Skin epidermis (tissue), 12 donors: ENCODE measurements around the gene MAPK13.

Experiments
- H3K27ac ChIP-seq, 21 experiments: fragments of 200-600 bp; sonication (generic) in 11 of 21; one replicate each; pipeline ENCODE4 v1.5.0; 2020; ENCODE audit warnings: mild to moderate bottlenecking in 3 of 21, inconsistent platforms in 2 of 21, moderate library complexity in 2 of 21
- H3K4me3 ChIP-seq, 7 experiments: fragments of 200-600 bp; sonication (generic) in 2 of 7; one replicate each; pipeline ENCODE4 v1.5.0; 2020; ENCODE audit warnings: inconsistent platforms in 2 of 7, mild to moderate bottlenecking in 2 of 7, moderate library complexity in 1 of 7

MAPK13 gene

DNA sequence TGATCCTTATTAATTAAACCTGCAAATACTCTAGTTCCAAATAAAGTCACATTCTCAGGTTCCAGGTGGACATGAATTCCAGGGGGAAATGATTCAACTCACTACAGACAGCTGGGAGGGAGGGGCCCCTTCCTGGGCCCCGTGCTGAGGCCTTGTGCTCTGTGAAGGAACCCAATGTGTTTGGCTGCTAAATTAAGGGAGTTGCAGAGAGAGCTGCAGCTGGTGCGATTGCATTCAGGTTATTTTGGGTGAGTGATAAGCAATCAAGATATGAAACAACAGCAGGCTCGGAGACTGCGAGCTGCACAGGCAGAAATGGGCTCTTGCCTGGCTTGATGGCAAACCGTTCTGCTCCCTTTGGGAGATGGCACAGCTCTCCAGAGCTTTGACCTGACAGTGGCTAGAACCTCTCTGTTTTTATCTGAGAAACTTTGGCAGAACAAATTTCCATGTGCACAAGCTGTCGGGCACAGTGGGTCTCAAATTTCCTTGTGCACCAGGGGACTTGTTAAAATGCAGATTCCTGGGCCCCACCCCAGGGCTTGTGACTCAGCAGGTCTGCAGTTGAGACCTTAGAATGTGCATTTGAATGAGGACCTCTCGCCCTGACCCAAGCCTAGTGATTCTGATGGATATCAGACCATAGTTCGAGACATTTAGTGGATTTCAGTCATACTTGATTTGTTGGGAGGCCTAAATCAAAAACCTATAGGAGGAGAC lies 9.8 kb downstream of the MAPK13 start:
- no peak overlapping the region for H3K4me3 ChIP-seq
- no peak overlapping the region for H3K27ac ChIP-seq

GRCh38 chr6:36141091-36141490 lies 10.8 kb downstream of the MAPK13 start:
- H3K4me3 ChIP-seq, result no peak overlapping the region

GRCh38 chr6:36141961-36142360 lies 11.6 kb downstream of the MAPK13 start:
- Histone ChIP-seq H3K27ac (no peak overlapping the region), H3K4me3 (no peak overlapping the region)

More at GRCh38 chr6:36141091-36141490, 10.8 kb downstream of the MAPK13 start:
- H3K27ac ChIP-seq, result no peak overlapping the region

DNA sequence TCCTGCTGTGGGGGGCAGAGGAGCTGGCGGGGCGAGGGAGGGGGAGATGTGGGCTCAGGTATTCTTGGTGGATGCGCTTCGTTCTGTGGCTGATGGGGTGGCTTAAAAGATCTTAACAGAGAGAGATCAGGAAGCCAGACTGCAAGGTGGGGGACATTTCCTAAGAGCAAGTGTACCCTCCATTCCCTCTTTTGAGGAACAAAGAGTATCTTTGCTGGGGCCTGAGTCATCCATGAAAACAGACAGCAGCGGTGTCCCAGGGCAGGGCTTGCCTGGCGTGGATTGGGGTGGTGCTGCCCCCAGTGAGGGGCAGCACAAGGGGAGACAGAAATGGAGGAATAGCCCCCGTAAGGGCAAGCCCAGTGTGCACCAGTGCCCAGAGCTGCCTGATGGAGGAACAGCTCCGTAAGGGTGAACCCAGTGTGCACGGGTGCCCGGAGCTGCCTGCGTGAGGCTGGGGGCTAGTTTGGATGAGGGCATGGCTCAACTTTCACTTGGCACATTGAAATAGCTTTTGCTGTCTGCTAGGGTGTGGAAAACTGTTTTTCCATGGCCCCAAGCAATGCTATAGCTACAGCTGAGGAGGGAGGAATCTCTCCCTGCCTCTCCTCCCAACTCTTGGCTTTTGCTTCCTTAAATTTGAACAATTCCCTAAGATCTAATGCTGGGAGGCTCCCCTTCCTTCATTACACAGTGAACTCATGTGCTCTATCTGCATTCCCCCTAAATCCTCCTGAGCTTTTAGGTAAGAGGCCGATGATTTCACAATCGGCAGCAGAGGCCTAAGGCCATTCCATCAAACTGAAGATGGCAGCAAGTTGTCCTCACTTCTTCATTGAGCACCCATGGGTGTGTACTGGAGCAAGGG lies 12.9 kb downstream of the MAPK13 start:
- Histone ChIP-seq H3K27ac (no peak overlapping the region), H3K4me3 (no peak overlapping the region)

DNA sequence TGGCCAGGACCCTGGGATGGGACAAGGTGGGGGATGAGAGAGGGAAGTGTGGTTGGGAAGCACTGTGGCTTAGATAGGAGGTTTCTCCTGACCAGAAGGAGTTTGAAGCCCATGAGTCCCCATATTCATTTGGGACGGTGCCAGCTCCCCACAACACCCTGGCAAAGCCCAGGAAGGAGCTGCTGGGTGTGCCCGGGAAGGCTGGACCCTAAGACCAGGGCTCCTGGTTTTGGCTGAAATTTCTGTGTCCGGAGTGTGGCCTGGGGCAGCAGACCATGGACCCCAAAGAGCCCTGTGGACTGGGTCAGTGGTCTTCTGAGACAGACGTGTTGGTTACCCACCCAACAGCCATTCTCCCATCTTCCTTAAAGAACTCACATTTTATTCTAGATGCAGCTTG lies 15.2 kb downstream of the MAPK13 start:
- Histone ChIP-seq H3K4me3 (no peak overlapping the region), H3K27ac (no peak overlapping the region)

DNA sequence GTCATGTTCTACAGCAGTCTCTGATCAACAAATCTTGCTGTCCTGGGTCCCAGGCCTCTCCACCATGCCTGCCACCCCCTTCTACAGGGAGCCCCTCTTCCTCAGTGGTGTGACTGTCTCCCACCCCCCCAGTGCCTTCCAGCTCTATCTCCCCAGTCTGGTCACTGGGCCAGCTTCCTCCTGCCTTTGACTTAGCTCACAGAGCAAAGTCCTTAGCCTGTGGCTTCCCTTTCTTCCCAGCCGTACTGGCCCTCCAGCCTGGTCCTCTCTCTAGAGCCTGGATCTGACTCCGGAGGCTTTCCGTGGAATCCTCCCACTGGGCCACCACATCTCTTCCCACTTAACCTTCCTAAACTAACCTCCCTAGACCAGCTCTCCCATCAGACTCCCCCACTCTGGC lies 17.0 kb downstream of the MAPK13 start:
- H3K27ac ChIP-seq, result peak overlapping the region in 1 of 21 experiments; percentile 14
- H3K4me3 ChIP-seq, result no peak overlapping the region

DNA sequence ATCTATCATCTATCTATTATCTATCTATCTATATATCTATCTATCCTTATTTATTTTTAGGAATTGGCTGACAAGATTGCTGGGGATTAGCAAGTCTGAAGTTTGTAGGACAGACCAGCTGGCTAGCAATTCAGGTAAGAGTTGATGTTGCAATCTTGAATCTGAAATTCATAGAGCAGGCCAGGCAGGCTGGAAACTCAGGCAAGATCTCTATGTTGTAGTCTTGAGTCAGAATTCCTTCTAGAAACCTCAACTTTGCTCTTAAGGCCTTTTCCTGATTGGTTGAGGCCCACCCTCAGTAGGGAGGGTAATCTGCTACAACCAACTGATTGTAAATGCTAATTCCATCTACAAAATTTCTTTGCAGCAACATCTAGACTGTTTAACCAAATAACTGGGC lies 19.2 kb downstream of the MAPK13 start:
- no peak overlapping the region for H3K4me3 ChIP-seq
- peak overlapping the region in 9 of 21 experiments; percentile 3 to 60 (median 35) for H3K27ac ChIP-seq

GRCh38 chr6:36150283-36150682 lies 20.0 kb downstream of the MAPK13 start:
- Histone ChIP-seq H3K27ac (peak overlapping the region in 12 of 21 experiments; percentile 3 to 60 (median 31)), H3K4me3 (no peak overlapping the region)

GRCh38 chr6:36154286-36154685 lies 24.0 kb downstream of the MAPK13 start:
- Histone ChIP-seq H3K27ac (peak overlapping the region in 6 of 21 experiments; percentile 7 to 38 (median 27)), H3K4me3 (no peak overlapping the region)

- Histone ChIP-seq H3K4me3 (no peak overlapping the region), H3K27ac (no peak overlapping the region)
Observed at GRCh38 chr6:36155662-36156061, 25.3 kb downstream of the MAPK13 start.

- no peak overlapping the region for H3K27ac ChIP-seq
- no peak overlapping the region for H3K4me3 ChIP-seq
Observed at GRCh38 chr6:36160147-36160760, 29.9 kb downstream of the MAPK13 start.

GRCh38 chr6:36169023-36170007 lies 39.0 kb downstream of the MAPK13 start:
- Histone ChIP-seq H3K4me3 (no peak overlapping the region), H3K27ac (peak overlapping the region in 1 of 21 experiments; percentile 27)

GRCh38 chr6:36170704-36171103 lies 40.4 kb downstream of the MAPK13 start:
- H3K27ac ChIP-seq, result no peak overlapping the region

DNA sequence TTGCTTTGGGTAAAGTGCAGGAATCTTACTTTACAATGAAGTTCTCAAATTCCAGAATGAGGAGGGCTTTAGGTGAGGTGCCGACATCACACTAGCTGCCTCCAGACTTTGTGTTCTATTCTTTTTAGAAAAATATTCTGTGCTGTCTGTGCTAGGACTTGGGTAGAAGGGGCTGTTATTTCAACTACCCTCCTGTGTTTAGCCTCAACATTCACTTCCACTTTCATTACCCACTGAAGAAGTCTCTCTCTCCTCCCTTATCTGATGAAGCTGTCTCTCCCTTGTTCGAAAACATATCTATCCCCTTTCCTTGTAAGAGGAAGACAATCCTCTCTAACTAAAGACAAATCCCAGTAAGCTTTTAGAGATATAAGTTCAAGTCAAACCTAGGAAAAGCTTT lies 41.3 kb downstream of the MAPK13 start:
- Histone ChIP-seq H3K4me3 (no peak overlapping the region), H3K27ac (no peak overlapping the region)

More at GRCh38 chr6:36170704-36171103, 40.4 kb downstream of the MAPK13 start:
- no peak overlapping the region for H3K4me3 ChIP-seq

GRCh38 chr6:36177166-36177565 lies 46.9 kb downstream of the MAPK13 start:
- no peak overlapping the region for H3K4me3 ChIP-seq
- H3K27ac ChIP-seq, result no peak overlapping the region

GRCh38 chr6:36178544-36178943 lies 48.2 kb downstream of the MAPK13 start:
- H3K27ac ChIP-seq, result no peak overlapping the region
- H3K4me3 ChIP-seq, result no peak overlapping the region

DNA sequence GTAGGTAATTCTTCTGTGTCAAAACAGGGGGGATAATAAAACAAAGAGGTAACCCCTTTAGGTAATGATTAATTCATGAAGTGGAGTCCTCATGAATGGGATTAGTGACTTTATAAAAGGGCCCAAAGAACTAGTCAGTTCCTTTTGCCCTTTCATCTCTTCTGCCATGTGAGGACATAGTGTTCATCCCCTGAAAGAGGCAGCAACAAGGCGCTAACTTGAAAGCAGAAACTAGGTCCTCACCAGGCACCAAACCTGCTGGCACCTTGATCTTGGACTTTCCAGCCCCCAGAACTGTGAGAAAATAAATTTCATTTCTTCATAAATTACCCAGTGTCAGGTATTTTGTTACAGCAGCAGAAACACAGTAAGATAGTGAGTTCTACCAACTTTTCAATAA lies 49.8 kb downstream of the MAPK13 start:
- H3K4me3 ChIP-seq, result no peak overlapping the region
- H3K27ac ChIP-seq, result no peak overlapping the region

DNA sequence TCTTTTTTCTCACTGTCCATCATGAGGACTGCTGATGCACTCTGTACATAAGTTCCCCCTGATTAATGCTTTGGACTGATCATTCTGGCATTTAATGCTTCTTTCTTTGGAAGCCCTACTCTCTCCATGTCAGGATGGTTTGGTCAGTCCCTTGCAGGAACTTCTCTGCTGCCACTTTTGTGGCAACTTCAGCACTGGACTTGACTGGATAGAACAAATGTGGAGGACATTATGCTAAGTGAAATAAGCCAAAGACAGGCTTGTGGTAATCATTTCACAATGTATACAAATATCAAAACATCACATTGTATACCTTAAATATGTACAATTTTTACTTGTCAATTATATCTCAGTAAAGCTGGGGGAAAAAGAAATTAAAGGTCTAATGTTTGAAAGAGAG lies 54.0 kb downstream of the MAPK13 start:
- Histone ChIP-seq H3K27ac (no peak overlapping the region), H3K4me3 (no peak overlapping the region)

- Histone ChIP-seq H3K4me3 (no peak overlapping the region), H3K27ac (no peak overlapping the region)
Observed at GRCh38 chr6:36186199-36186598, 55.9 kb downstream of the MAPK13 start.
